HG02610 (cell line): ENCODE data around the gene ZNF768.
A peak's percentile ranks its signal among the peaks of the same experiment; 100 is the strongest.
"Not testable (repeated sequence)": the region's sequence is repeated elsewhere in the genome, so short reads cannot be mapped to it uniquely, and the experiment has no call there.

ENCODE experiments used
- ATAC-seq: cut with Tn5 transposase; IDR thresholded peaks from one replicate; pipeline ENCODE4 v1.9.1; 2021; ENCODE audit warnings: mild to moderate bottlenecking, moderate library complexity; ENCODE audit not compliant: unreplicated experiment

The ZNF768 gene

DNA sequence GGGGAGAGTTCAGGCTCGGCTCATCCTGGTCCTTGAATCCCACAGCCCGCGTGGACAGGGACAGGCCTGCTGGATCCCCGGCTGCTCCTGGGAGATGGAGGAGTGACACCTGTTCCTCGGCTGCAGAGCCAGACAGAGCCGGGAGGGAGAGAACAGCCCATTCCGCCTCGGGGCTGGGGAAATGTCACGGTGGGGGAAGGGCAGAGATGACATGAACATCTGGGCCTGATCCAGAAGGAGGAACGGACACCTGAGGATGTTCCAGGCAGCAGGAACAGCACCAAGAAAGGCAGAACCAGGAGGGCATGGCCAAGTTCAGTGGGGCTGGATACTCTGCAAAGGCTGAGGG lies 29.7 kb upstream of the ZNF768 start:
- no peak for ATAC-seq

DNA sequence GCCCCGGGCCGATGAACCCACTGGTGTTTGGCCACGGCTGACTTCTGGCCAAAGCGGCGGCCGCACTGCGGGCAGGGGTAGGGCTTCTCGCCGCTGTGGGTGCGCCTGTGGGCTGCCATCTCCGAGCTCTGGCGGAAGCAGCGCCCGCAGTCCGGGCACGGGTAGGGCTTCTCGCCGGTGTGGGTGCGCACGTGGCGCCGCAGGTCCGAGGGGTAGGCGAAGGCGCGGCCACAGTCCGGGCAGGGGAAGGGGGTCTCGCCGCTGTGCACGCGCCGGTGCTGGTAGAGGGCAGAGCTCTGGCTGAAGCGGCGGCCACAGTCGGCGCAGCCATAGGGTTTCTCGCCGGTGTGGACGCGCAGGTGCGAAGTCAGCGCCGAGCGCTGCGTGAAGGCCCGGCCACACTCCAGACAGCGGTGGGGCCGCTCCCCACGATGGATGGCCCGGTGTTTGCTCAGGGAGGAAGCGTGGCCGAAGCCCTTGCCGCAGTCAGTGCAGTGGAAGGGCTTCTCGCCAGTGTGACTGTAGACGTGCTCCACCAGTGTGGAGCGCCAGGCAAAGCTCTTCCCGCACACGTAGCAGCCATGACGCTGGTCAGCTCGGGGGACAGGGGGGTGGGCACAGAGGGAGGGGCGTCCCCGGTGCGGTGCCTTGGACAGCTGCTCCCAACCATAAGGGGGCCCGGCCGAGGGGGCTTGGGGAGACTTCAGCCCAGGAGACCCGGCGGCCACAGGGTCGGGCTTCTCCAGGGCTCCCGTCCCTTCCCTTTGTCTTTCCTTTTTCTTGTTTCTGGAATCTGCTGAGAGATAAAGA lies 29.2 kb upstream of the ZNF768 start:
- no peak for ATAC-seq

DNA sequence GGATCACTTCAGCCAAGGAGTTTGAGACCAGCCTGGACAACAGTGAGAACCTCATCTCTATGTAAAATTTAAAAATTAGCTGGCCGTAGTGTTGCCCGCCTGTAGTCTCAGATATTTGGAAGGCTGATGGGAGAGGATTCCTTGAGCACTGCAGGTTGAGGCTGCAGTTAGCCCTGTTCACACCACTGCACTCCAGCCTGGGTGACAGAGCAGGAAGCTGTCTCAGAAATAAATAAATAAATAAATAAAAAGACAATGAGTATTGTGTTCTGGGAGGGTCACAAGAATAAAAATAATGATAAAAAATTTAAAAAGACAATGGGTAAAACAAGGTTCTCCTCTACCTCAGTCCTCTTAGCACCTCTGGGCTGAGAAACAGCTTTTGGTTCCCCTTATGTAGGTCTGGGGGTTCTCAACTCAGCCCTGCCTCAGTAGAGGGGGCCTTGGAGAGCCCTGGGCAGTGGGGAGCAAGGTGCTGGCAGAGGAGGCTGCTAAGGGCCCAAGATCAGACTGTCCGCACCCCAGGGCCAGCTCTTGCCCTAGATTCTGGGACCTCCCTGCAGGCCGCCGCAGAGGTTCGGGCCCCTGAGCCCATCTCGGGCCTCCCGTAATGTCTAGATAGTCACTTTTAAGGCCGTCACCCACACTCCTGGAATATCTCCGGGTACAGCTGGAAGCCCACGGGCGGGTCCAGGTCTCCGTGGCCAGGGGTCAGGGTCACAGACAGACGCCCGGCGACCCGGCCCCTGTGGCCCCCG lies 28.4 kb upstream of the ZNF768 start:
- ATAC-seq = no peak

GRCh38 chr16:30553393-30553899 lies 27.1 kb upstream of the ZNF768 start:
- no peak for ATAC-seq

DNA sequence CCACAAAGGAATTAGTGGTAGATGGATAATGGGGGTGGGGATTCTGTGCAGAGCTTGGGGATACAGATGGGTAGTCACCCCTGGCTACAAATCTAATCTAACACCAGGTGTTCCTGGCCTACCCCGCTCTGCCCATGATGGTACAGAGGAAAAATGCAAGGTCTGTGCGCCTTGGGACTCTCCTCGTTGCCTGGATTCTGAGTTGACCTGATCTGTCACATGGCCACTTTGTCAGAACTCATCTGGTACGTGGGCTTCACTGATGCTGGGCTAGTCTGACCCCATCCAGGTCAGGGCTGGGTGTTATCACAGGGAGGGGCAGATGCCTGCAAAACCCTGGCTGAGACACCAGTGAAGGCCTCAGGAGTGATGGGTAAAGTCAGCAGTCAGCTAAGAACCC lies 26.6 kb upstream of the ZNF768 start:
- ATAC-seq = no peak

DNA sequence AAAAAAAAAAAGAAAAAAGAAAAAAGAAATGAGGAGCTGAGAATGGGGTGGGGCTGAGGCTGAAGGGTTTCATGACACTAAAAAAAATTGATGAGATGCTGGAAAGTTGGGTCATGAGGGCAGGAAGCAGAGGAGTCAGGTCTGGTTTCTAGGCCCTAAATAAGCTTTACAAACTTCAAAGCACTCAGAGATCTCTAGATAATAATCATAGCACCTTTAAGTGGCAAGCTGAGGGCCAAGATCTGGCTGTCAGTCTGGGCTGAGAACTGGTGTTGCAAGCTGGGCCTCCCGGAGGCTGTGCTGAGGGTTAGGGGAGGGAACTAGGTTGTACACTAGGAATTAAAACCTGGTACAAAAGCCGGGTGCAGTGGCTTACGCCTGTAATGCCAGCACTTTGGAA lies 25.4 kb upstream of the ZNF768 start:
- ATAC-seq = no peak

DNA sequence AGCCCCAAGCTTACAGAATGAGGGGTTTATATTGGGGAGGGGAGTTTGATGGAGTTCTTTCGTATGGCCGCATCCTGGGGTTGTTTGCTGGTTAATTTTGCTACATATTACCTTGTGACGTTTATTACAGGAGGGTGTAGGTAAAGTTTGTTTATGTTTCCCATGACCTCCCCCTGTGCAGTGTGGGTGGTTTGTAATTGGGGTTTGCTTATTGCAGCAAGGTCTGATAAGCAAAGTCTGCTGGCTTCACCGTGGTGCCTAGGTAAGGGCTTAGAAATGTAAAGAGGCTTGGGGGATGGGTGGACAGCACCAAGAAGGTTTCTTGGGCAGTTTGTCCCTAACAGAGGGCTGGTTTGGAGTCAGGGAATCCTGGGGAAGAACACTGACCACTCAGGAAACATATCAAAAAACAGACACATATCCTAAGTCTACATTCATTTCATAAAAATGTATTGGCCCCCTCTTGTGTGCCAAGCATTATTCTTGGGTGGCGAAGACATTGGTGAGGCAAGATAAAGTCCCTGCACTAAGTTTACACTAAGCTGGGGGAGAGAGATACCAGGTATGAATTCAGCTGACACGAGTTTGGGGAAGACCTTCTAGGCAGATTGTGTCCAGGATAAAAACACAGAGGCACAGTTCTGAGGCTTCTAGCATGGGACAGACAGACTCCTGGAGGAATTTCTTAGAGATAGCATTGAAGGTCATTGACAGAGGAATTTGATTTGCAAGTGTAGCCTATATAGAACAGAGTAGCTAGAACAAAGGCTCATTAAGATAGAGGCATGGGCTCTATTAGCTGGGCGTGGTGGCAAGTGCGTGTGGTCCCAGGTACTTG lies 22.3 kb upstream of the ZNF768 start:
- ATAC-seq = no peak

- ATAC-seq = no peak
These were observed 19.7 kb upstream of the ZNF768 start for GRCh38 chr16:30546115-30546514.

GRCh38 chr16:30543067-30543466 lies 16.7 kb upstream of the ZNF768 start:
- no peak for ATAC-seq

- no peak for ATAC-seq
These were observed 15.3 kb upstream of the ZNF768 start for GRCh38 chr16:30541502-30542329.

DNA sequence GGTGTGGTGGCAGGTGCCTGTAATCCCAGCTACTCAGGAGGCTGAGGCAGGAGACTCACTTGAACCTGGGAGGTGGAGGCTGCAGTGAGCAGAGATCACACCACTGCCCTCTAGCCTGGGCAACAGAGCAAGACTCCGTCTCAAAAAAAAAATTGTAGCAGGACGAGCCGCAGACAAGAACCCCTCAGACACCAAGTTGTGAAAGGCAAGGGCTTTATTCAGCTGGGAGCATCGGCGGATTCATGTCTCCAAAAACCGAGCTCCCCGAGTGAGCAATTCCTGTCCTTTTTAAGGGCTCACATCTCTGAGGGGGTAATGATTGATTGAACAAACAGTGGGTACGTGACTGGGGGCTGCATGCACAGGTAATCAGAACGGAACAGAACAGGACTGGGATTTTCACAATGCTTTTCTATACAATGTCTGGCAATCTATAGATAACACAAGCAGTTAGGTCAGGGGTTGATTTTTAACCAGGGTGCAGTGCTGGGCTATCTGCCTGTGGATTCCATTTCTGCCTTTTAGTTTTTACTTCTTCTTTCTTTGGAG lies 14.6 kb upstream of the ZNF768 start:
- not testable (repeated sequence) for ATAC-seq

- ATAC-seq = not testable (repeated sequence)
These were observed 13.7 kb upstream of the ZNF768 start for GRCh38 chr16:30539986-30540526.

DNA sequence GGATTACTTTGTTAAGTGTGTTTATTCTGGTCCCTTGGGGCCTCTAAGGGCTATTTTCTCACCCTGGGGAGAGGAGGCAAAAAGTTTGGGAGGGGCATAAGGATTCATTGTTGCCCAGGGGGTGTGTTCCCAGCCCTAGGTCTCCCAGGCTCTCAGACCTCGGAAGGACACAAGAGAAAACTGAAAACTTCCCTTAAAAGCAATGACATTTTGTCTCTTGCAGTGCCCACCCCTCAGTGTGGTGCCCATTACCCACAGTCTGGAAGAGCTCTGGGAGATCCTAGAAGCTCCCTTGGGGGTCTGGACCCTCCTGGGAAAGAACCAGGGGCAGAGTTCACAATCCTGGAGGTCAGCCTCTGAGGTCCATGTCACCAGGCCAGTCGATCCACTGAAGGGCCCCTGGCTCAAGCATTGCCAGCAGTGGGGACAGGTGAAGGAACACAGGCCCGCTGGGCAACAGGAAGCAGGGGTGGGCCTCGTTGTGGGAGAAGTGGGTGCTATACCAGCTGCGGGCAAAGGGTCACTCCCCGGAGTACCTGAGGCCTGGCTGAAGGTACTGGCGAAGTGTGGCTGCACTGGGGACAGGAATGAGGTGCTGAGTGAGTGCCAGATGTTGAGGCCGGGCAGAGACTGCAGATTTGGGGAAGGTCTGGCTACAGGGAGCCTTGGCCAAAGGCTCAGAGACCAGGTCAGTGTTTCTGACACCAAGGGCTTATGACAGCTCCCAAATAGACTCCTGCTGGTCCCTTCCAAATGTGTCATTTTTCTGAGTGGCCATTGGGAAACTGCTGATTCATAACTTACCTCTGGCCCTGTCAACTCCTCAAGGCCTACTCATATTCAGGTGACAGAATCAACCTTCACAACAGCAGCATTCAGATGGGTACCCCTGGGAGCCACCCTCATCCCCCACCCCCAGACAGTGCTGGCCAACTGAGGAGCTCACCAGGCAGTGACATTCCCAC lies 12.9 kb upstream of the ZNF768 start:
- no peak for ATAC-seq

- not testable (repeated sequence) for ATAC-seq
These were observed 10.1 kb upstream of the ZNF768 start for GRCh38 chr16:30536391-30537024.

GRCh38 chr16:30535777-30536190 lies 9.4 kb upstream of the ZNF768 start:
- ATAC-seq = peak; percentile 44

DNA sequence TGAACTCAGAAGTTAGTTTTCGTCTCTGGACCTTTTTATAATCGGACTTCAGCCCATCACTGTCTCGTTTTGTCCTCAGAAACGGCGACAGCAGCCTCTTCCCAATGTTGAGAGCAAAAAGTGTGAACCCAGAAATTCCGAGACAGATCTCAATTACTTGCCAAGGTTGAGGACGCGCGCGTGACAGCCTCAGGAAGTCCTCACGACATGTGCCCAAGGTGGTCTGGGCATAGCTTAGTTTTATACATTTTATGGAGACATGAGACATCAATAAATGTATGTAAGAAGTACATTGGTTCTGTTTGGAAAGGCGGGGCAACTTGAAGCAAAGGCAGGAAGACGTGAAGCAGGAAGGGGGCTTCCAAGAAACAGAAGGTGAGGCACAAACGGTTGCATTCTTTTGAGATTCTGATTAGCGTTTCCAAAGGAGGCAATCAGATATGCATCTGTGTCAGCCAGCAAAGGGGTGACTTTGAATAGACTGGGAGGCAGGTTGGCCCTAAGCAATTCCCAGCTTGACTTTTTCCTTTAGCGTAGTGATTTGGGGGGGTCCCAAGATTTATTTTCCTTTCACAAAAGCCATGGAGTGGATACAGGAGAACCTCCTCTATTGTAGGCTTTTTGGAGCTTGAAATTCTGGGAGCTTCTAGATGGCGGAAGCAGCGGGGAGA lies 8.9 kb upstream of the ZNF768 start:
- ATAC-seq = no peak

- ATAC-seq = peak; percentile 64
These were observed 8.2 kb upstream of the ZNF768 start, which contains the start of gene ZNF747 for GRCh38 chr16:30534368-30535105. TSS of gene ZNF747 (minus strand) at chr16:30534858. CDS start at chr16:30534679, 179 bp downstream.
